GM10248 (cell line): ENCODE measurements around the gene ANKRD17.
A peak's percentile ranks its signal among the peaks of the same experiment; 100 is the strongest.

Experiments
- CTCF ChIA-PET: fragments of 300-600 bp; sonication (Branson Sonifier 250); formaldehyde crosslinking; extraction: SDS; loops from one replicate; lab custom pipeline; 2021; ENCODE audit warnings: antibody characterized with exemption; lab: Yijun Ruan, JAX
- POLR2A ChIA-PET: fragments of 350-650 bp; sonication (Branson Sonifier 250); formaldehyde crosslinking; extraction: SDS; loops from one replicate; lab custom pipeline; 2020; ENCODE audit warnings: antibody characterized with exemption; lab: Yijun Ruan, JAX
- DNase-seq: peaks from one replicate; pipeline ENCODE4 v3.0.0; 2012; ENCODE audit errors: extremely low spot score
- CTCF ChIP-seq: IDR thresholded peaks from 2 replicates; pipeline ENCODE4 v1.5.1; 2012; ENCODE audit warnings: mild to moderate bottlenecking, low read depth; ENCODE audit errors: extremely low read depth, missing control alignments, control extremely low read depth

ANKRD17 gene

GRCh38 chr4:73131281-73131680 is 127.3 kb downstream of the ANKRD17 start:
- CTCF ChIA-PET, result interaction anchor here (1.0 kb wide), 1 partner anchor 17 kb away, joined by 3 read pairs; no protein-coding TSS in a partner anchor
- no peak for DNase-seq
- POLR2A ChIA-PET, result no interaction called here
- TF ChIP-seq CTCF, result no peak

GRCh38 chr4:73129319-73129718 is 129.3 kb downstream of the ANKRD17 start:
- no peak for DNase-seq
- no peak for TF ChIP-seq CTCF
- POLR2A ChIA-PET, result no interaction called here
- CTCF ChIA-PET, result interaction anchor here (0.9 to 2.2 kb wide), 6 partner anchors 9 to 127 kb away, joined by 3 to 8 read pairs (median 4); partner anchors contain the start of gene COX18

GRCh38 chr4:73127839-73128453 is 130.7 kb downstream of the ANKRD17 start:
- POLR2A ChIA-PET, result no interaction called here
- CTCF ChIA-PET, result interaction anchor here (0.7 to 2.3 kb wide), 9 partner anchors 8 to 128 kb away, joined by 3 to 16 read pairs (median 4); no protein-coding TSS in a partner anchor
- no peak for DNase-seq
- TF ChIP-seq CTCF, result peak; percentile 28

GRCh38 chr4:73109493-73109892 is 149.1 kb downstream of the ANKRD17 start:
- ChIA-PET POLR2A (no interaction called here), CTCF (interaction anchor here (1.2 to 1.5 kb wide), 2 partner anchors 15 to 23 kb away, joined by 3 to 4 read pairs; no protein-coding TSS in a partner anchor)
- TF ChIP-seq CTCF, result no peak

GRCh38 chr4:73104695-73105094 is 153.9 kb downstream of the ANKRD17 start:
- ChIA-PET CTCF (interaction anchor here (0.7 to 2.9 kb wide), 7 partner anchors 8 to 48 kb away, joined by 3 to 7 read pairs (median 4); no protein-coding TSS in a partner anchor), POLR2A (no interaction called here)
- no peak for TF ChIP-seq CTCF
- DNase-seq, result no peak

More at GRCh38 chr4:73109493-73109892, 149.1 kb downstream of the ANKRD17 start:
- no peak for DNase-seq

GRCh38 chr4:73103799-73104503 is 154.6 kb downstream of the ANKRD17 start:
- CTCF ChIA-PET, result interaction anchor here (0.8 to 2.9 kb wide), 8 partner anchors 8 to 154 kb away, joined by 3 to 7 read pairs (median 4); no protein-coding TSS in a partner anchor

More at GRCh38 chr4:73103799-73104503, 154.6 kb downstream of the ANKRD17 start:
- no peak for DNase-seq
- POLR2A ChIA-PET, result no interaction called here
- no peak for TF ChIP-seq CTCF
